IPS DF 6.9 (cell line): ENCODE results near the gene ZNF747.

ENCODE experiments used
- DNase-seq: peaks from one replicate; pipeline ENCODE4 v3.0.0-alpha.2; 2013; ENCODE audit warnings: low read depth, low spot score
- H3K27ac ChIP-seq: one replicate; pipeline ENCODE4 v1.5.1; 2013; ENCODE audit warnings: low read length, control low read depth
- H3K27me3 ChIP-seq: 2 replicates; pipeline ENCODE4 v1.6.1; 2013; ENCODE audit warnings: mild to moderate bottlenecking, low read length; ENCODE audit not compliant: control insufficient read depth, insufficient read depth
- H3K36me3 ChIP-seq: 2 replicates; pipeline ENCODE4 v1.6.1; 2013; ENCODE audit warnings: low read length; ENCODE audit not compliant: control insufficient read depth, insufficient read depth
- H3K4me1 ChIP-seq: 2 replicates; pipeline ENCODE4 v1.6.1; 2013; ENCODE audit warnings: low read length; ENCODE audit not compliant: control insufficient read depth, insufficient read depth
- H3K4me3 ChIP-seq: 2 replicates; pipeline ENCODE4 v1.5.1; 2013; ENCODE audit warnings: mild to moderate bottlenecking, low read length
- H3K9me3 ChIP-seq: 2 replicates; pipeline ENCODE4 v1.6.1; 2013; ENCODE audit warnings: low read length, inconsistent platforms; ENCODE audit not compliant: control insufficient read depth, insufficient read depth
- WGBS: extraction: QIAGEN DNeasy Blood & Tissue Kit; methylation state at CpG from one replicate; pipeline ENCODE4 v1.1.7; 2013; ENCODE audit warnings: mixed read lengths, missing lambda C conversion rate; ENCODE audit not compliant: insufficient read length, insufficient coverage; 5-methylcytosine and 5-hydroxymethylcytosine counted together

Gene ZNF747

DNA sequence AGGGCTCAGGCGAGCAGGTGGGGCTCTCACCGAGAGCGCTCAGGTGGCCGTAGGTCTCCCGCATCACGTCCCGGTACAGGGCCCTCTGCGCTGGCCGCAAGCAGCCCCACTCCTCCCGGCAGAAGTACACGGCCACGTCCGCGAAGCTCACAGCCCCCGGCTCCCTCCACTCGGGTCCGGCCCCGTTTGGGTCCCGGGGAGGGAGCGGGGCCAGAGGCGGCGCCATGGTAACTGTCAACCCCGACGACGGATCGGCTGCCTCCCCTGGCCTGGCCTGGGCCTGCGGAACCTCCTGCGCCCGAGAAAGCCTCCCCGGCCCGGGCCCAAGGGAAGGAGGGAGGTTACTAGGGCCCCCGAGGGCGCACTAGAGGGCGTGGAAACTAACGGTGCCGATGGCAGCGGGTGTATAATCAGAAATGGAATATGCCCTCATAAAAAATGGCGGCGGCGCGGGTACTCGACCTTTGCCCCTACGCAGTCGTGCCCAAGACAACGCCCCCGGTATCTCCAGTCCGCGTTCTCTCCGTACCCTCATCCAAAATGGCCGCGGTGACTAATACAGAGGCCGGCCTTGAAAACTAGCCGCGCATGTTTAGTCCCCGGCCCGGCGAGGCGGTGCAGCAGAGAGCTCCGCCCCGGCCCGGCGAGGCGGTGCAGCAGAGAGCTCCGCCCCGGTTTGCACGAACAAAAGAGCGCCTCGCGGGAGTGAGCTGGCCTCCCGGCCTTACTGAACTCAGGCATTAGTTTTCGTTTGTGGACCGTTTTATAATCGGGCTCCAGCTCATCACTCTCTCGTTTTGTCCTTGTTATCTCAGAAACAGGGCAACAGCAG, 23.5 kb upstream of the ZNF747 start, which contains the start of gene ZNF764:
Gene ZNF764 (minus strand): TSS at position 418 of the 832 bp plus-strand sequence. CDS start 192 bp downstream, at position 226.
- peak; percentile 79 for DNase-seq
- Histone ChIP-seq H3K4me3 (peak within 1 kb of the TSS; percentile 89), H3K27ac (no peak within 1 kb of the TSS), H3K36me3 (peaks cover 7% of the 10 kb centered on the region; the same call in 1 of the 2 replicates), H3K9me3 (no peaks in the 10 kb centered on the region), H3K4me1 (peaks cover 3% of the 10 kb centered on the region; the same call in 1 of the 2 replicates), H3K27me3 (no peaks in the 10 kb centered on the region)
- WGBS = no CpG with 5 or more reads among the region's 74 CpGs

DNA sequence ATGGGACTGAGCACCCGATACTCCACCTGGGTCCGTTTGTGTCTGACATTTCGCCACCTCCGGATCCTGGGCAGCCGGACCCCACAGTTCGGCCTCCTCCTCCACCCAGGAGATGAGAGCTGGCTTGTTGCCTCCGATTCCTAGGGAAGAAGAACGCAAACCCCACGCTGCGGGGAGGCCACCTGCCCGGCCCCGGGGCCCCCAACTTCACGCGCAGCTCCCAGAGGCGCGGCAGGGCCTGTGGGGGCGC, 23.0 kb upstream of the ZNF747 start:
- DNase-seq = no peak
- WGBS = no CpG with 5 or more reads among the region's 17 CpGs
- H3K4me3 ChIP-seq = peak overlapping the region; percentile 89; the same call in 1 of the 2 replicates

DNA sequence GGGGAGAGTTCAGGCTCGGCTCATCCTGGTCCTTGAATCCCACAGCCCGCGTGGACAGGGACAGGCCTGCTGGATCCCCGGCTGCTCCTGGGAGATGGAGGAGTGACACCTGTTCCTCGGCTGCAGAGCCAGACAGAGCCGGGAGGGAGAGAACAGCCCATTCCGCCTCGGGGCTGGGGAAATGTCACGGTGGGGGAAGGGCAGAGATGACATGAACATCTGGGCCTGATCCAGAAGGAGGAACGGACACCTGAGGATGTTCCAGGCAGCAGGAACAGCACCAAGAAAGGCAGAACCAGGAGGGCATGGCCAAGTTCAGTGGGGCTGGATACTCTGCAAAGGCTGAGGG, 21.4 kb upstream of the ZNF747 start:
- WGBS = no CpG with 5 or more reads among the region's 10 CpGs
- peaks cover 3% of the 10 kb centered on the region; the same call in 1 of the 2 replicates for H3K4me1 ChIP-seq
- H3K4me3 ChIP-seq = no peak overlapping the region
- no peak overlapping the region for H3K27ac ChIP-seq
- H3K36me3 ChIP-seq = peaks cover 7% of the 10 kb centered on the region; the same call in 1 of the 2 replicates
- H3K27me3 ChIP-seq = no peaks in the 10 kb centered on the region
- no peaks in the 10 kb centered on the region for H3K9me3 ChIP-seq
- DNase-seq = no peak

More for the DNA sequence above, 23.0 kb upstream of the ZNF747 start:
- Histone ChIP-seq H3K27me3 (no peaks in the 10 kb centered on the region), H3K9me3 (no peaks in the 10 kb centered on the region), H3K27ac (no peak overlapping the region), H3K4me1 (peaks cover 3% of the 10 kb centered on the region; the same call in 1 of the 2 replicates), H3K36me3 (peaks cover 7% of the 10 kb centered on the region; the same call in 1 of the 2 replicates)

DNA sequence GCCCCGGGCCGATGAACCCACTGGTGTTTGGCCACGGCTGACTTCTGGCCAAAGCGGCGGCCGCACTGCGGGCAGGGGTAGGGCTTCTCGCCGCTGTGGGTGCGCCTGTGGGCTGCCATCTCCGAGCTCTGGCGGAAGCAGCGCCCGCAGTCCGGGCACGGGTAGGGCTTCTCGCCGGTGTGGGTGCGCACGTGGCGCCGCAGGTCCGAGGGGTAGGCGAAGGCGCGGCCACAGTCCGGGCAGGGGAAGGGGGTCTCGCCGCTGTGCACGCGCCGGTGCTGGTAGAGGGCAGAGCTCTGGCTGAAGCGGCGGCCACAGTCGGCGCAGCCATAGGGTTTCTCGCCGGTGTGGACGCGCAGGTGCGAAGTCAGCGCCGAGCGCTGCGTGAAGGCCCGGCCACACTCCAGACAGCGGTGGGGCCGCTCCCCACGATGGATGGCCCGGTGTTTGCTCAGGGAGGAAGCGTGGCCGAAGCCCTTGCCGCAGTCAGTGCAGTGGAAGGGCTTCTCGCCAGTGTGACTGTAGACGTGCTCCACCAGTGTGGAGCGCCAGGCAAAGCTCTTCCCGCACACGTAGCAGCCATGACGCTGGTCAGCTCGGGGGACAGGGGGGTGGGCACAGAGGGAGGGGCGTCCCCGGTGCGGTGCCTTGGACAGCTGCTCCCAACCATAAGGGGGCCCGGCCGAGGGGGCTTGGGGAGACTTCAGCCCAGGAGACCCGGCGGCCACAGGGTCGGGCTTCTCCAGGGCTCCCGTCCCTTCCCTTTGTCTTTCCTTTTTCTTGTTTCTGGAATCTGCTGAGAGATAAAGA, 20.9 kb upstream of the ZNF747 start:
- Histone ChIP-seq H3K36me3 (peaks cover 7% of the 10 kb centered on the region; the same call in 1 of the 2 replicates), H3K4me1 (peaks cover 3% of the 10 kb centered on the region; the same call in 1 of the 2 replicates), H3K27me3 (no peaks in the 10 kb centered on the region), H3K9me3 (no peaks in the 10 kb centered on the region), H3K4me3 (no peak overlapping the region), H3K27ac (no peak overlapping the region)
- no CpG with 5 or more reads among the region's 69 CpGs for WGBS
- no peak for DNase-seq

DNA sequence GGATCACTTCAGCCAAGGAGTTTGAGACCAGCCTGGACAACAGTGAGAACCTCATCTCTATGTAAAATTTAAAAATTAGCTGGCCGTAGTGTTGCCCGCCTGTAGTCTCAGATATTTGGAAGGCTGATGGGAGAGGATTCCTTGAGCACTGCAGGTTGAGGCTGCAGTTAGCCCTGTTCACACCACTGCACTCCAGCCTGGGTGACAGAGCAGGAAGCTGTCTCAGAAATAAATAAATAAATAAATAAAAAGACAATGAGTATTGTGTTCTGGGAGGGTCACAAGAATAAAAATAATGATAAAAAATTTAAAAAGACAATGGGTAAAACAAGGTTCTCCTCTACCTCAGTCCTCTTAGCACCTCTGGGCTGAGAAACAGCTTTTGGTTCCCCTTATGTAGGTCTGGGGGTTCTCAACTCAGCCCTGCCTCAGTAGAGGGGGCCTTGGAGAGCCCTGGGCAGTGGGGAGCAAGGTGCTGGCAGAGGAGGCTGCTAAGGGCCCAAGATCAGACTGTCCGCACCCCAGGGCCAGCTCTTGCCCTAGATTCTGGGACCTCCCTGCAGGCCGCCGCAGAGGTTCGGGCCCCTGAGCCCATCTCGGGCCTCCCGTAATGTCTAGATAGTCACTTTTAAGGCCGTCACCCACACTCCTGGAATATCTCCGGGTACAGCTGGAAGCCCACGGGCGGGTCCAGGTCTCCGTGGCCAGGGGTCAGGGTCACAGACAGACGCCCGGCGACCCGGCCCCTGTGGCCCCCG, 20.1 kb upstream of the ZNF747 start:
- Histone ChIP-seq H3K4me1 (peaks cover 3% of the 10 kb centered on the region; the same call in 1 of the 2 replicates), H3K9me3 (no peaks in the 10 kb centered on the region), H3K27ac (no peak overlapping the region), H3K36me3 (peaks cover 7% of the 10 kb centered on the region; the same call in 1 of the 2 replicates), H3K4me3 (no peak overlapping the region), H3K27me3 (no peaks in the 10 kb centered on the region)
- no peak for DNase-seq
- WGBS = no CpG with 5 or more reads among the region's 18 CpGs

DNA sequence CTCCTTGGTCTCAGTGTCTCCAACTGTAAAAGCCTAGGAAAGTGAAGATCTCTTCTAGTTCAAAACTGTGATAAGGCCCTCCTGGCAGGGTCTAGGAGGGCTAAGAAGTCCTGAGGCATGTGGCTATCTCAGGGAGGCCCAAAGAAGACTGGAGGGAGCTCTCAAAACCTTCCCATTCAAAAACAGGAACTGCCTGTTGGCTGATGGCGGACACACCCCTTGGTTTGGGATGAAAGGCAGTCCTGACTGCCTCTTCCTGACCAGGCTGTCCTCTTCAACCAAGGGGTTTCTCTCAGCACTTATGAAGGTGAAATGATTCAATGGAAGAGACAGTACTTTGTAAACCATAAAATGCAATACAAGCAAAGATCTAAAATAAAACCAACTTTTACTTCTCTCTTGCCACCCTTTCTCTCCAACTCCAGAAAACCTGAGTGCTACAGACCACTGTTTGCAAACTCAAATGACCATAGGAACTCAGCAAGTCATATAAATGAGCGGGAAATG, 18.8 kb upstream of the ZNF747 start:
- H3K4me3 ChIP-seq = no peak overlapping the region
- WGBS = no CpG with 5 or more reads among the region's 2 CpGs
- H3K27ac ChIP-seq = no peak overlapping the region
- H3K36me3 ChIP-seq = peaks cover 7% of the 10 kb centered on the region; the same call in 1 of the 2 replicates
- no peak for DNase-seq
- no peaks in the 10 kb centered on the region for H3K27me3 ChIP-seq
- H3K9me3 ChIP-seq = no peaks in the 10 kb centered on the region
- H3K4me1 ChIP-seq = peaks cover 5% of the 10 kb centered on the region; the same call in 1 of the 2 replicates

DNA sequence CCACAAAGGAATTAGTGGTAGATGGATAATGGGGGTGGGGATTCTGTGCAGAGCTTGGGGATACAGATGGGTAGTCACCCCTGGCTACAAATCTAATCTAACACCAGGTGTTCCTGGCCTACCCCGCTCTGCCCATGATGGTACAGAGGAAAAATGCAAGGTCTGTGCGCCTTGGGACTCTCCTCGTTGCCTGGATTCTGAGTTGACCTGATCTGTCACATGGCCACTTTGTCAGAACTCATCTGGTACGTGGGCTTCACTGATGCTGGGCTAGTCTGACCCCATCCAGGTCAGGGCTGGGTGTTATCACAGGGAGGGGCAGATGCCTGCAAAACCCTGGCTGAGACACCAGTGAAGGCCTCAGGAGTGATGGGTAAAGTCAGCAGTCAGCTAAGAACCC, 18.3 kb upstream of the ZNF747 start:
- peaks cover 5% of the 10 kb centered on the region; the same call in 1 of the 2 replicates for H3K4me1 ChIP-seq
- no CpG with 5 or more reads among the region's 4 CpGs for WGBS
- no peak overlapping the region for H3K4me3 ChIP-seq
- no peak overlapping the region for H3K27ac ChIP-seq
- no peaks in the 10 kb centered on the region for H3K9me3 ChIP-seq
- no peaks in the 10 kb centered on the region for H3K27me3 ChIP-seq
- peaks cover 7% of the 10 kb centered on the region; the same call in 1 of the 2 replicates for H3K36me3 ChIP-seq
- no peak for DNase-seq

DNA sequence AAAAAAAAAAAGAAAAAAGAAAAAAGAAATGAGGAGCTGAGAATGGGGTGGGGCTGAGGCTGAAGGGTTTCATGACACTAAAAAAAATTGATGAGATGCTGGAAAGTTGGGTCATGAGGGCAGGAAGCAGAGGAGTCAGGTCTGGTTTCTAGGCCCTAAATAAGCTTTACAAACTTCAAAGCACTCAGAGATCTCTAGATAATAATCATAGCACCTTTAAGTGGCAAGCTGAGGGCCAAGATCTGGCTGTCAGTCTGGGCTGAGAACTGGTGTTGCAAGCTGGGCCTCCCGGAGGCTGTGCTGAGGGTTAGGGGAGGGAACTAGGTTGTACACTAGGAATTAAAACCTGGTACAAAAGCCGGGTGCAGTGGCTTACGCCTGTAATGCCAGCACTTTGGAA, 17.1 kb upstream of the ZNF747 start:
- no peaks in the 10 kb centered on the region for H3K9me3 ChIP-seq
- no peaks in the 10 kb centered on the region for H3K27me3 ChIP-seq
- peaks cover 7% of the 10 kb centered on the region; the same call in 1 of the 2 replicates for H3K36me3 ChIP-seq
- H3K4me3 ChIP-seq = no peak overlapping the region
- H3K27ac ChIP-seq = no peak overlapping the region
- DNase-seq = no peak
- WGBS = no CpG with 5 or more reads among the region's 3 CpGs
- H3K4me1 ChIP-seq = peaks cover 5% of the 10 kb centered on the region; the same call in 1 of the 2 replicates

DNA sequence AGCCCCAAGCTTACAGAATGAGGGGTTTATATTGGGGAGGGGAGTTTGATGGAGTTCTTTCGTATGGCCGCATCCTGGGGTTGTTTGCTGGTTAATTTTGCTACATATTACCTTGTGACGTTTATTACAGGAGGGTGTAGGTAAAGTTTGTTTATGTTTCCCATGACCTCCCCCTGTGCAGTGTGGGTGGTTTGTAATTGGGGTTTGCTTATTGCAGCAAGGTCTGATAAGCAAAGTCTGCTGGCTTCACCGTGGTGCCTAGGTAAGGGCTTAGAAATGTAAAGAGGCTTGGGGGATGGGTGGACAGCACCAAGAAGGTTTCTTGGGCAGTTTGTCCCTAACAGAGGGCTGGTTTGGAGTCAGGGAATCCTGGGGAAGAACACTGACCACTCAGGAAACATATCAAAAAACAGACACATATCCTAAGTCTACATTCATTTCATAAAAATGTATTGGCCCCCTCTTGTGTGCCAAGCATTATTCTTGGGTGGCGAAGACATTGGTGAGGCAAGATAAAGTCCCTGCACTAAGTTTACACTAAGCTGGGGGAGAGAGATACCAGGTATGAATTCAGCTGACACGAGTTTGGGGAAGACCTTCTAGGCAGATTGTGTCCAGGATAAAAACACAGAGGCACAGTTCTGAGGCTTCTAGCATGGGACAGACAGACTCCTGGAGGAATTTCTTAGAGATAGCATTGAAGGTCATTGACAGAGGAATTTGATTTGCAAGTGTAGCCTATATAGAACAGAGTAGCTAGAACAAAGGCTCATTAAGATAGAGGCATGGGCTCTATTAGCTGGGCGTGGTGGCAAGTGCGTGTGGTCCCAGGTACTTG, 14.0 kb upstream of the ZNF747 start:
- H3K4me3 ChIP-seq = no peak overlapping the region
- WGBS = no CpG with 5 or more reads among the region's 8 CpGs
- no peaks in the 10 kb centered on the region for H3K9me3 ChIP-seq
- no peak for DNase-seq
- H3K4me1 ChIP-seq = 0 out of 2 replicates have a peak, but pooled peaks cover 2% of the 10 kb centered on the region
- no peak overlapping the region for H3K27ac ChIP-seq
- H3K36me3 ChIP-seq = no peaks in the 10 kb centered on the region
- H3K27me3 ChIP-seq = no peaks in the 10 kb centered on the region
